Loucy (cell line): ENCODE data around the gene GOT1.

Experiments
- EZH2phosphoT487 ChIP-seq: fragments of 200-600 bp; IDR thresholded peaks from 2 replicates; pipeline ENCODE4 v1.6.1; 2018; ENCODE audit warnings: antibody characterized with exemption, mild to moderate bottlenecking, moderate library complexity, borderline replicate concordance
- TF ChIP-seq, protein P1 (sequence below): fragments of 200-600 bp; sonication (generic); conservative IDR thresholded peaks from 2 replicates; pipeline ENCODE4 v1.5.1; 2014; ENCODE audit warnings: mild to moderate bottlenecking, antibody characterized with exemption, low read length

GRCh38 chr10:99430451-99431189, at the start of gene GOT1:
- no peak for TF ChIP-seq EZH2phosphoT487
- TF ChIP-seq, protein P1, sequence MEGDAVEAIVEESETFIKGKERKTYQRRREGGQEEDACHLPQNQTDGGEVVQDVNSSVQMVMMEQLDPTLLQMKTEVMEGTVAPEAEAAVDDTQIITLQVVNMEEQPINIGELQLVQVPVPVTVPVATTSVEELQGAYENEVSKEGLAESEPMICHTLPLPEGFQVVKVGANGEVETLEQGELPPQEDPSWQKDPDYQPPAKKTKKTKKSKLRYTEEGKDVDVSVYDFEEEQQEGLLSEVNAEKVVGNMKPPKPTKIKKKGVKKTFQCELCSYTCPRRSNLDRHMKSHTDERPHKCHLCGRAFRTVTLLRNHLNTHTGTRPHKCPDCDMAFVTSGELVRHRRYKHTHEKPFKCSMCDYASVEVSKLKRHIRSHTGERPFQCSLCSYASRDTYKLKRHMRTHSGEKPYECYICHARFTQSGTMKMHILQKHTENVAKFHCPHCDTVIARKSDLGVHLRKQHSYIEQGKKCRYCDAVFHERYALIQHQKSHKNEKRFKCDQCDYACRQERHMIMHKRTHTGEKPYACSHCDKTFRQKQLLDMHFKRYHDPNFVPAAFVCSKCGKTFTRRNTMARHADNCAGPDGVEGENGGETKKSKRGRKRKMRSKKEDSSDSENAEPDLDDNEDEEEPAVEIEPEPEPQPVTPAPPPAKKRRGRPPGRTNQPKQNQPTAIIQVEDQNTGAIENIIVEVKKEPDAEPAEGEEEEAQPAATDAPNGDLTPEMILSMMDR: no peak
